SK-N-MC (cell line): Measurements from ENCODE around the gene BRD9.

ENCODE experiments used
- EZH2 ChIP-seq: fragments of 200-600 bp; sonication (generic); IDR thresholded peaks from one replicate; pipeline ENCODE4 v1.6.1; 2017; ENCODE audit warnings: antibody characterized with exemption
- POLR2AphosphoS5 ChIP-seq: IDR thresholded peaks from 2 replicates; pipeline ENCODE4 v1.6.1; 2012; ENCODE audit warnings: mild to moderate bottlenecking, low read depth, low read length, borderline replicate concordance

DNA sequence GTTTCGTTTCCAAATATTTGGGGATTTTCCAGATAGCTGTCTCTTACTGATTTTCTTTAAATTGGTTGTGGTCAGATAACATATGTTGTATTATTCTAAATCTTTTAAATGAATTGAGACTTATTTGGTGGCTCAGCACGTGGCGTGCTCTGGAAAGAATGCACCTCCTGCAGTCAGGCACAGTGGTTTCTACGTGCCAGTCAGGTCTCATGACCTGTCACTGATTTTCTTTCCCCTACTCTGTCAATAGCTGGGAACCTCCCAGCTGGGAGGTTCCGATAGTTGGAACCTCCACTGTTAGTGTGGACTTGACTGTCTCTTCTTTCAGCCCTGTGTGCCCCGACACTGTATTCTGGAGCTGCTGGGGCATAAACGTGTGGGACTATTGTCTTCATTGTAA lies 27.7 kb upstream of the BRD9 start:
- TF ChIP-seq POLR2AphosphoS5 (no peak), EZH2 (no peak)
